Fibroblast of skin of back (primary cell): ENCODE data around the gene AFG3L2.

Experiments
- DNase-seq: peaks from one replicate; pipeline ENCODE4 v3.0.0-alpha.2; 2013

Gene AFG3L2

GRCh38 chr18:12302391-12303147, 74.5 kb downstream of the AFG3L2 start:
- no peak for DNase-seq

GRCh38 chr18:12301263-12302005, 75.6 kb downstream of the AFG3L2 start:
- no peak for DNase-seq

- DNase-seq = no peak
Observed at GRCh38 chr18:12299862-12300261, 77.2 kb downstream of the AFG3L2 start.

GRCh38 chr18:12296457-12296856, 80.6 kb downstream of the AFG3L2 start:
- peak; percentile 66 for DNase-seq

GRCh38 chr18:12296087-12296403, 81.0 kb downstream of the AFG3L2 start:
- DNase-seq = peak; percentile 67

- peak; percentile 79 for DNase-seq
Observed at GRCh38 chr18:12295389-12296086, 81.5 kb downstream of the AFG3L2 start.

- no peak for DNase-seq
Observed at GRCh38 chr18:12293831-12294230, 83.2 kb downstream of the AFG3L2 start.

GRCh38 chr18:12291690-12292089, 85.3 kb downstream of the AFG3L2 start:
- DNase-seq = no peak

- DNase-seq = no peak
Observed at GRCh38 chr18:12291161-12291560, 85.9 kb downstream of the AFG3L2 start.

GRCh38 chr18:12290086-12290485, 86.9 kb downstream of the AFG3L2 start:
- DNase-seq = no peak

- DNase-seq = no peak
Observed at GRCh38 chr18:12288403-12288755, 88.6 kb downstream of the AFG3L2 start.

GRCh38 chr18:12287684-12288402, 89.2 kb downstream of the AFG3L2 start:
- peak; percentile 86 for DNase-seq

GRCh38 chr18:12287131-12287681, 89.8 kb downstream of the AFG3L2 start:
- no peak for DNase-seq

GRCh38 chr18:12283666-12284065, 93.4 kb downstream of the AFG3L2 start:
- DNase-seq = no peak

- peak; percentile 73 for DNase-seq
Observed at GRCh38 chr18:12283256-12283655, 93.8 kb downstream of the AFG3L2 start.

- peak; percentile 96 for DNase-seq
Observed at GRCh38 chr18:12282442-12283039, 94.5 kb downstream of the AFG3L2 start.

GRCh38 chr18:12281861-12282260, 95.2 kb downstream of the AFG3L2 start:
- peak; percentile 69 for DNase-seq

- DNase-seq = no peak
Observed at GRCh38 chr18:12279781-12280531, 97.1 kb downstream of the AFG3L2 start.
